HFF-Myc (cell line): ENCODE results near the gene CDH23.
A peak's percentile ranks its signal among the peaks of the same experiment; 100 is the strongest.
"Not testable (repeated sequence)": the region's sequence is repeated elsewhere in the genome, so short reads cannot be mapped to it uniquely, and the experiment has no call there.

Source experiments
- DNase-seq: peaks from one replicate; pipeline ENCODE4 v3.0.0-alpha.2; 2011; ENCODE audit warnings: low read depth; ENCODE audit errors: extremely low read depth
- H3K4me3 ChIP-seq: replicated peaks from 2 replicates; pipeline ENCODE4 v1.5.1; 2011; ENCODE audit warnings: low read depth, mild to moderate bottlenecking, control low read depth, low read length
- CTCF ChIP-seq: IDR thresholded peaks from 2 replicates; pipeline ENCODE4 v1.5.1; 2012; ENCODE audit warnings: mild to moderate bottlenecking, low read depth, low read length, control low read depth; ENCODE audit errors: missing control alignments

The CDH23 gene

GRCh38 chr10:71597821-71598498 is 201.2 kb downstream of the CDH23 start:
- DNase-seq, result no peak
- no peak overlapping the region for H3K4me3 ChIP-seq
- TF ChIP-seq CTCF, result no peak

- no peak overlapping the region for H3K4me3 ChIP-seq
- TF ChIP-seq CTCF, result no peak
- no peak for DNase-seq
Observed at GRCh38 chr10:71598621-71599055, 201.9 kb downstream of the CDH23 start.

- TF ChIP-seq CTCF, result no peak
- H3K4me3 ChIP-seq, result no peak overlapping the region
- no peak for DNase-seq
Observed at GRCh38 chr10:71599518-71599917, 202.8 kb downstream of the CDH23 start.

- H3K4me3 ChIP-seq, DNase-seq: not testable (repeated sequence)
Observed at GRCh38 chr10:71600242-71600641, 203.5 kb downstream of the CDH23 start.

- DNase-seq, result peak; percentile 86
- no peak for TF ChIP-seq CTCF
- H3K4me3 ChIP-seq, result no peak overlapping the region
Observed at GRCh38 chr10:71600849-71601248, 204.1 kb downstream of the CDH23 start.

- TF ChIP-seq CTCF, result no peak
- H3K4me3 ChIP-seq, result no peak overlapping the region
- no peak for DNase-seq
Observed at GRCh38 chr10:71601273-71601672, 204.6 kb downstream of the CDH23 start.

GRCh38 chr10:71603150-71603549 is 206.4 kb downstream of the CDH23 start:
- no peak overlapping the region for H3K4me3 ChIP-seq
- no peak for DNase-seq
- no peak for TF ChIP-seq CTCF
